HG03066 (cell line): Measurements from ENCODE around the gene NTN3.
"Not testable (repeated sequence)": the region's sequence is repeated elsewhere in the genome, so short reads cannot be mapped to it uniquely, and the experiment has no call there.

ENCODE experiments used
- ATAC-seq: cut with Tn5 transposase; IDR thresholded peaks from one replicate; pipeline ENCODE4 v1.9.1; 2021; ENCODE audit warnings: low read depth; ENCODE audit not compliant: unreplicated experiment

NTN3 gene

DNA sequence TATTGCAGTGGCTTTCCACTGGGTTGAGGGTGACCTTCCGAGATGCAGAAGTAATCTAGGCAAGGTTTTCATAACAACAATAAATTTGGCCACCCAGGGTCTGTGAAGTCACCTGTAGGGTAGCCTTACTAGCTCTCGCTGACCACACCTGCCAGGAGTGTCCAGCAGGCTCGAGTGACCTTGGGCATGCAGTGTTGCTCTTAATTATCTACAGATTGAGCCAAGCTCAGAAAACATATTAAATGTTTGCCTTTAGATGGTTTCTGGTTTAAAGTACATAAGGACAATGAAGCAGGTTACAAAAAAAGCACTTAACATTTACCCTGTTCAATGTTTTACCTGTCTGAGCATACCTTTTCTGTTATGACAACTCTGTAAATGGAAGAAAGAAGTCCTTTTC is 5.6 kb downstream of the NTN3 start:
- ATAC-seq = no peak

- no peak for ATAC-seq
Observed at GRCh38 chr16:2477327-2477726, 6.2 kb downstream of the NTN3 start.

- ATAC-seq = no peak
Observed at GRCh38 chr16:2478279-2478678, 7.2 kb downstream of the NTN3 start.

GRCh38 chr16:2479996-2480395 is 8.9 kb downstream of the NTN3 start:
- ATAC-seq = not testable (repeated sequence)

DNA sequence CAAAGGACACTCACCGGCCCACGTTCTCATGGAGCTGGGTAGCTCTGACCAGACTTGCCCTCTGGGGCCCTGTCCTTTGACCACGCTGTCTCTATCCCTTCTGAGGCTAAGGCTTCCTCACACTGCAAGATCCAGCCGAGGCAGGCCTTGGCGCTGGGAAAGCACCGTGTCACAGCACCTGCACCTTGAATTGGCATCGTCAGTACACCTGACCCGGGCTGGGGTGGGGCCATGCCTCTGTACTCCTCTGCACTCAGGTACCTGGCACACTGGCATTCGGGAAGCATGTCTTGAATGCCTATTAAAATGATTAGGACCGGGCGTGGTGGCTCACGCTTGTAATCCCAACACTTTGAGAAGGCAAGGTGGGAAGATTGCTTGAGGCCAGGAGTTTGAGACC is 9.9 kb downstream of the NTN3 start:
- ATAC-seq = no peak

DNA sequence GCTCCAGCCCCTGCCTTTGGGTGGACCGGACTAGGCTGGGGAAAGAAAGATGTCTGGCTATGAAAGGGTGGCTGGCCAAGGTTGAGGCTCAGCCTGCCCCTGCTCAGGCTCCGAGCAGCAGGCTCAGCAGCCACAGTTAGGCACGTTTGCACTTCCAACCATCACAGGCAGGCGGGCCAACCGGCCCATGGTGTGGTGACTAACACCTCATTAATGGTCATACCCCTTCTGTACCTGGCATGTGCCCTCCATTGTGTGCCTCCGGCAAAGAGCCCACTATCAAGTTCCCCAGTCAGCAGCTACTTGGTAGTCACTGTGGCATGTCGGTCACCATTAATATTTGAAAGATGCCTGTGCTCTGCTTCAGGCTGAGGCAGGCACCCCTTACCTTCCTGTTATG is 10.6 kb downstream of the NTN3 start:
- ATAC-seq = no peak

DNA sequence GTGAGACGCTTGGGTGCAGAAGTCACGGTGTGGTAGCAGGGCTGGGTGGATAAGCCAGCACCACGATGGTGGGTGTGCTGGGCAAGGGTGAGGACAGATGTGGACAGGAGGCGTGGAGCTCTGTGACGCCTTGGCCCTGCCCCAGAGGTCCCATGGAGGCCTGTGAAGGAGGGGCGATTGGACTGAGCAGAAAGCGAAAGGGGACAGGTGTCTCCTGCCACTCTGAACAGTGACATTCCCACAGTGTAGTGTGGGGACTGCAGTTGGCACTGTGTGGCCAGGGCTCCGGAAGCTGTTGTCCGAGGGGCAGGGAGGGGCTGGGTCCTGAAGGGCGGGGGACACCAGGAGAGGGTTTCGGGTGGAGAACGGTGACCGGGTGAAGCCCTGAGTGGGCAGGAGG is 11.2 kb downstream of the NTN3 start:
- ATAC-seq = no peak

DNA sequence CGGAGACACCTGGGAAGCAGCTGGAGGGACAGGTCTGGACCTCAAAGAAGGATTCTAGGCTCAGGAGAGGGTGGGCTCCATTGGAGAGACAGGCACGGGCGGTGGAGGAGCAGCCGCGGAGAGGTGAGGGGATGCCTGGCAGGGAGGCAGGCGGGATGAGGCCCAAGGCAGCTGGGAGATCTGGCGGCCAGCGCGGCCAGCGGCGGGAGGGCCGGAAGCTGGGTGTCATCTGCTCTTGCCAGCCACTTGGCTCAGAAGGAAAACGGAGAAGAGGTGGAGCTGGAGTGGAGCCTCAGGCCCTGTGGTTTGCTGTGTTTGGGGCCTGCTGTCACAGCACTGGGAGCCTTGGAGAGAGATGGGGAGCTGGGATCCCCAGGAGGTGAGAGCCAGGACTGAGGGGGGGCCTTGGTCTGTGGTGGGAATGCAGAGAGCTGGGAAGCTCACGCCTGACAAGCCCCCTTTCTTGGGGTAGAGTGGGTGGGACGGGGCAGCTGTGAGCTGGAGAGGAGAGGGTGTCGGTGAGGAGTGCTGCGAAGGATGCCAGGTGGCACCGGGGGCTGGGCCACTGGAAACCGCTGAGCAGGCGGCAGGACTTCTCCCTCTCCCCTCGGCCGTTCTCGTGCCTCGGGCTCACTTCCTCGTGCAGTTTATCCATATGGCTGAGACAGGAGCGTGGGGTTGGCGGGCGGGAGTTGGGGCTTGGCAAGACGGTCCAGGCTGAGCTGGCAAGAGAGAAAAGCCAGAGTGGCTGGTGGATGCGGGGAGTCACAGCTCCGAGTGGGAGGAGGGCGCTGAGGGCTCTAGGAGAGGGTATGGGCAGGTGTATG is 11.8 kb downstream of the NTN3 start:
- ATAC-seq = no peak

- ATAC-seq = no peak
Observed at GRCh38 chr16:2483939-2484897, 13.1 kb downstream of the NTN3 start.

GRCh38 chr16:2484898-2485508 is 13.9 kb downstream of the NTN3 start:
- no peak for ATAC-seq

- ATAC-seq = no peak
Observed at GRCh38 chr16:2485811-2486507, 14.9 kb downstream of the NTN3 start.

DNA sequence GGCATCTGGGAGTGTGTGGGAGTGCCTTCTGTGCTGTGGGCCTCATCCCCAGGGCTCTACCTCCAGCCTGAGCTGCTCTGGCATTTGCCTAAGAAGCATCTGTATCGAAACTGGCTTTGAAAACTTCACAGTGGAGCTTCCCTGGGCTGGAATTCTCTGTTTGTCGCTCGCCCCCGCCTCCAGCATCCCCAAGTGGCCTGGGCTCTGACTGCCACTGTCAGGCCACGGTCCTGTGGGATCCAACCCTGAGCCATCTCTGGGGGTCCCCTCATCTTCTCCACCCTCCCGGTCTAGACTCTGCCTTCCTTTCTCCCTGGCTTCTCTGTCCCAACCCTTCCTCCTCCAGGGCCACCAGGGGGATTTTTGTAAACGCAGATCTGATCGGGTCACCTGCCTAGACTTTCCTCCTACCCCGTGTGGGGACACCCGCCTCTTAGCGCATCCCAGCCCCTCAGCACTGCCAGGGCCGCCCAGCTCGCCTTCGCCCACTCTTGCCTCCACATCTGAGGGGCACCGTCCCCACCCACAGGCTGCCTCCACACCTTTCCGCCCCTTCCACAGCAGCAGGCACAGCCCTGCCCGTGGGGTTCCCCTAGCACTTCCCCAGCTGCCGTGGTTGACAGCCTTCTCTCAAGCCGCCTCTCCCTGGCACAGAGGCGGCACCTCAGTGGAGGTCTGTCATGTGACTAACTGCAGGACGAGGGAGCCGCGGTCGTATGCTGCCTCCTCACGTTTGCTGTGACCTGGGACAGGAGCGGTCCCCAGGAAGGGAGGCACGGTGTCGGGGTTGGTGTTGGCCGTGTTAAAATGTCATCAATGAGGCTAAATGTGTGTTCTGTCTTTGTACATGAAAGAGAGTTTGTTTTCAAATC is 15.8 kb downstream of the NTN3 start:
- ATAC-seq = no peak

- ATAC-seq = no peak
Observed at GRCh38 chr16:2487517-2487842, 16.4 kb downstream of the NTN3 start.

GRCh38 chr16:2487903-2488531 is 16.9 kb downstream of the NTN3 start:
- ATAC-seq = no peak

GRCh38 chr16:2489581-2489980 is 18.5 kb downstream of the NTN3 start:
- ATAC-seq = no peak

DNA sequence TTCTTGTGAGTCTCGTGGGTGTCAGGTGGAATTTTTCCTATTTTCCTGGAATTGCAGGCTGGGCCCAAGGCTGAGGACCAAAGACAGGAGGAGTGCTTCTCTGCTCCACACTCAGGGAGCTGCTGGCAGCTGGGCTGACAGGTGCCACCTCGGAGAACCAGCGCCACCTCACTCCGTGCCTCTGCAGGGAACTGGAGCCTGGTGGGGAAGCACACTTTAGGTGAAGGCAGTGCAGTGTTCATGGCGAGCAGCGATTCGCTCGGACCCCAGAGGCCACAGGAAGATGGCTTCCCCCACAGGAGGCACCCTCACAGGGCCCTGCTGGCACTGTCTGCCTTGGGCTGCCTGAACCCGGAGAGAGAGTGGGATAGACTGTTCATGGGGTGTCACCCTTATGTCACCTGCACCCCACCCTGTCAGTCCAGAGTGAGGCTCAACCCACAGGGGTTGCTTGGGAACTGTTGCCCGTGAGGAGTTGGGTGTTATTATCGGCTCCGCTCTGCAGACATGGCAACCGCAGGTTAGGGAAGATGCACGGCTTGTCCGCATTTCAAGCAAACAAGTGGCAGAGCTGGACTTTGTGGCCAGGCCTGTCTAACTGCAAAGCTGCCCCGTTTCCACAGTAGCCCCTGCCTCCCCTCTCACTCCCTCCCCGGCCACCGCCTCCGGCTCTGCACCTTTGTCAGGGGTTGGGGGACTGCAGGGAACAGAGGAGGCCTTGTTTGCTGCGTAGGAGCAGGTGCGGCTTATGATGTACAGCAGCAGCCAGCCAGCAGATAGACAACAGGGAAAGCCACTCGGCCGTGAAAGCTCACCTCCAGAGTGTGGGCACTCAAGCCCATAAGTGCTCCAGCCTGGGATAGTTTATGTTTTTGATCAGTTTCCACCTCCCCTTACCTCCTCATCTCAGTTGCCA is 19.4 kb downstream of the NTN3 start:
- no peak for ATAC-seq

DNA sequence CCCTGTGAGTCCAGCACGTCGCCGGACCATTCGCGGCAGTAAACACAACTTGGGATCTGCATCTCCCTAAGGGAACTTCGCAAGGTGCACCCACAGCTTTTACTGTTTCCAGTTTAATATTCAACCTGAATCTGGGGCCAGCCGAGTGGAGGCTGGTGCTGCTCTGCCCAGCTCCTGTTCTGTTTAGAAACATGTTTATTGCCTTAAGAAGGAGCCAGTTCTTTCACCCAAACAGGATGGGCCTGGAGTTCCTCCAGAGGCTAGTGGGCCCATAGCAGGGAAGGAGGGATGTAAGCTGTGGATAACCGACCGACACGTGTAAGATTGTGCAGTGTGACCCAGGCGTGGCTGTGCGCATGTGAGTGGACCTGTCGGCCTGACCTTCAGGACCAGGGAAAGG is 21.2 kb downstream of the NTN3 start:
- no peak for ATAC-seq

- ATAC-seq = no peak
Observed at GRCh38 chr16:2493605-2494004, 22.5 kb downstream of the NTN3 start.
